Cortex of kidney (tissue), 1 donor: ENCODE measurements around the gene ACVR2B.

Experiments
- DNase-seq: peaks from one replicate; lab custom pipeline; 2025; lab: John Stamatoyannopoulos, UW

The ACVR2B gene

DNA sequence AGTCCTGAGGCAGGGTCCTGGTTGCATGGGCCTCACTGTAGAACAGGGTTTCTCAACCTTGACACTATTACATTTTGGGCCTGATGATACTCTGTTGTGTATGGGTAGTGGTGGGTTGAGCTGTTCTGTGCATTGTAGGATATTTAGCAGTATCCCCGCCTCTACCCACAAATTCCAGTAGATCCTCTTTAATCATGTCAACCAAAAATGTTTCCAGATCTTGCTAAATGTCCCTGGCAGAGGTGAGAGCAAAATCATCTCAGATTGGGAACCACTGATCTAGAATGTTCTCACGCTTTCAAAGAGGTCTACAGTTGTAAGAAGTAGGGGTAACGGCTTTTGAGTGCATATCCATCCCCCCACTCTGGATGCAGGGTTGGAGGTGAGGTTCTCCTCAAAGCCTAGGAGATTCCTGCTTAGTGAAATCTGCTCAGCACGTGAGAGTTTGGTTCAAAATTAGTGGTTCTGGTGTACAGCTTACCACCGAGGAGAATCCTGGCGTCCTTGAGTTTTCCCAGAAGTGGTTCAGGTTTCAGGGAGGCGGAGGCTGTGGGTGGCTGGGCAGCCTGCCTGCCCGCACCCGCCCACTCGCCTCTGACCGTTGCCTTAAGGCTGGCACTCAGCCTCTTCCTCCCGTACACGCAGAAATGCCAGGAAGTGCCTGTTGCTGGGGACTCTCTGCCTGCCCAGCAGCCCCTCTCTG is 5.3 kb downstream of the ACVR2B start:
- DNase-seq, result no peak

DNA sequence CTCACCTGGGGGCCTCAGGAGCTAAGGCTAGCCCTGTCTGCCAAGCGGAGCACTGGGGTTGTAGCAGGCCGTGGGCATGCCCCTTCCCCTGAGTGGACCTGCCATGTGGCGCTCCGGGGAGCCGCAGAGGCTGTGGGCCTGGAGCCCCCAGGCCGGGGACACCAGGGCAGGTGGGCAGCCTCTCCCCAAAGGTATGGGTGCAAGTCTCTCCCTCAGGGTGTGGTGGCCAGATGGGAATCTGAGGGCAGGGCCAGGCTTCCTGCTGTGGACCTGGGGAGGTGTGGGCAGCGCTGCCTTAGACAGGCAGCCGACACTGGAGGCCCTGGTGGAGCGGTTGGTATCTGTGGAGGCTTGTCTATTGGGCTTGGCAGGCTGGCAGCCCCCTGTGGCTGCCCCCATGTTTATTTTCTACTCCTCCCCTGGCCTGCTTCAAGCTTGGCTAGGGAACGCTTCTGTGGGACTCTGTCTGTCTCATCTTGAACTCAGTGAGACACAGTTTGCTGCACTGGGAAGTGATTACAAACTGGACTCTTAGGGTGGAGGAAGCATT is 5.9 kb downstream of the ACVR2B start:
- DNase-seq, result no peak

DNA sequence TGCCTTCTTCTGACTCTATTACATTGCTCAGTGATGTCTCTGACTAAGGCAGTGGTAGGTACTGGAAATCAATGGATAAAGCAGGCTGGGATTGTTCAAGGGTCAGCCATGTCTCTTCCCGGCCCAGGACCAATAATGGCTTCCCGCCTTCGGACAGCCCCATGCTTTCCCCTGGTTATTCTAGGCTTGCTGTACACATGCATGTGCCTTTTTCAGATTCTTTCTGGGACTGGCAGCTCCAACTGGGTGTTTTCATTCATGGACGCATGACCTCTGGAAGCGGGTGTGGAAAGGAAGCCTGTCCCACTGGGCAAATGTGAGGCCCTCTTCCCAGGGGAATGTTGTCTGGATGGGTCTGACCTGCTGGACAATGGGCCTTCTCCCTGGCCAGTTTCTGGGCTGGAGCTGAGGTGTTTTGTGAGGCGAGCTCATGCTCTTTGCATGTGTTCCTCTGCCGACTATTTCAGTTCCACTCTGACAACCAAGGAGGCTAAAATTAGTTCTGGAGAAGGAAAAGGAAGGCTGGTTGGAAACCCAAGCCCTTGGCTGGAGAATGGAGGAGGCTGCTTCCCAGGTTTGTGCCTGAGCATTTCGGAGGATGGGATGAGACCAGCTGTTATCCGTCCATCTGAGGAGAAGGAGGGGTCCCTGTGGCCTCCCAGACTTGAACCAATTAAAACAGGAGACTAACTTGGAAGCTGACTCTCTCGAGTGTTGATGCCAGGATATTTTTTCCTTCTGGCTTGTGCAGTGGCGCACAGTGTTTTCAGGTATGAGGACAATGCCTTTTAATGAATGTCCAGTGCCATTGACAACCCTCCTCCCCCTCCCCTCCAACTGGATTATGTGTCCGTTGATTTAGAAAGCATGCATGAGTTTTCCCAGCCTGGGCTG is 6.9 kb downstream of the ACVR2B start:
- DNase-seq, result no peak

DNA sequence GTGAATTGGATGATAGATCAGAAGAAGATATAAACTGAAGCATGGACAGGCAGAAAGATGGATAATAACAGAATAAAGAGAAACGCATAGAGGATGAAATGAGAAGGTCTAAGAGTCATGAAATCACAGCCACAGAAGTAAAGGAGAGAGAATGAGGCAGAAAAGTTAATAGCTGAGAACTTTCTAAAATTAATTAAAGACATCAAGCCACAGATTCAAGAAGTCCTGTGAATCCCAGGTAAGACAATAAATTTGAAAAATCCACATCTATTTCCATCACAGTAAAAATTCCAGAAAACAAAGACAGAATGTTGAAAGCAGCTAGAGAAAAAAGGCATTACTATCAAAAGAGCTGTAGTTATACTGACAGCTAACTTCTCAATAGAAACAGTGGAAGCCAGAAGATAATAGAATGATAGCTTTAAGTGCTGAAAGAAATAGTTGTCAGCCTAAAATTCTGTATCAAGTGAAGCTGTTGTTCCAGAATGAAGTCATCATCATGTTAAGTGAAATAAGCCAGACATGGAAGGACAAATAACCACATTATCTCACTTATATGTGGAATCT is 12.0 kb downstream of the ACVR2B start:
- no peak for DNase-seq

DNA sequence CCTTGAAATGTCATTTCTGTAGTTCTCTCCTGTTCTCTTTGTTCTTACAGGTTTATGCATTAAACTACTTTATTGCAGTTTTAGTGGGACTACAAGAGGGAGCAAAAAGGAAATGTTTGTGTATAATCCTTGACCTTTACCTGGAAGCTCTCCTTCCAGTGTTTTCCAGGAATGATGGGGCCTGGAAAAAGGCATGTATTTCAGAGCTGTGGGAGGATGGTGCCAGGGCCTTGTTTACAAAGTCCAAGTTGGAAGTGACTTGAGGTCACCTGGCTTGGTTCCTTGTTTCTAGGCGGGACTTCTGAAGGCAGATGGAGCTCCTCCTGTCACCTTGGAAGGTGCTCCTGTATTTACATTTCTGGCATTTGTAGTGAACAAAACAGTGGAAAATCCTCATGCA is 15.1 kb downstream of the ACVR2B start:
- DNase-seq, result no peak

DNA sequence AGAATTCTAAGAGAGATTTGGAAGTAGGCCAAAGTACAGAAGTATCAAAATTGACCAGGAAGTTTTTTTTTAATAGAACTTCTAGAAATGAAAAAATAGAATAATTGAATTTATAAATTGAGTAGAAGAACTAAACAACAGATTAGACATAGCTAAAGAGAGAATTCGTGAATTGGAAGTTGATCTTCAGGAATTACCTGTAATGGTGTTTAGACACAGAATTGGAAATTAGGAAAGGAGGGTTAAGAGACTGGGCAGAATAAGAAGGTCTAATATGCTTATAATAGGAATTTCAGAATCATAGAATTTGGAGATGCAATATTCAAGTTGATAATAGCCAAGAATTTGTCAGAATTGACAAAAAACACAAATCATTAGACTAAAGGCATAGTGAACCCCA is 16.2 kb downstream of the ACVR2B start:
- no peak for DNase-seq

DNA sequence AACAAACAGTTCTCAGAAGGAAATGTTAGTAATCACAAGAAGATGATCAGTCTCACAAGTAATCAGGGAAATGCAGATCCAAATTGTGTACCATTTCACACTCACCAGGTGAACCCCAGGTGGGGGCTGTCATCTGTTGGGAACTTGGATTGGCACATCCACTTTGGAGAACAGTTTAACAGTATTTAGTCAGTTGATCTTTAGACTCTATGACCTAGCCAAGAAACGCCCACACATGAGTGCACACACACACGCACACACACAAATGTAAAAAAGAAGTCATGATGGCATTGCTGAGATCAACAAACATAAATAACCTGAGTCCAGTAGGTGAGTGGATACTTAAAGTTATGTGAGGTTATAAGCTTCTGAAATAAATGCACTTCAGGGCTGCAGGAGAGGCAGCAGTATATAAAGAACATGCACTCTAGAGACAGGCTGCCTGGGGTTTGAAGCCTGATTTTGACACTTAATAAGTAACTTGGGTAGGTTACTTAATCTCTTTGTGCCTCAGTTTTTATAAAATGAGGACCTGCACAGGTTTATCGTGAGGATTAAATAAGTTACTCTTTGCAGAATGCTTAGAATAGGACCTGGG is 17.7 kb downstream of the ACVR2B start:
- no peak for DNase-seq

DNA sequence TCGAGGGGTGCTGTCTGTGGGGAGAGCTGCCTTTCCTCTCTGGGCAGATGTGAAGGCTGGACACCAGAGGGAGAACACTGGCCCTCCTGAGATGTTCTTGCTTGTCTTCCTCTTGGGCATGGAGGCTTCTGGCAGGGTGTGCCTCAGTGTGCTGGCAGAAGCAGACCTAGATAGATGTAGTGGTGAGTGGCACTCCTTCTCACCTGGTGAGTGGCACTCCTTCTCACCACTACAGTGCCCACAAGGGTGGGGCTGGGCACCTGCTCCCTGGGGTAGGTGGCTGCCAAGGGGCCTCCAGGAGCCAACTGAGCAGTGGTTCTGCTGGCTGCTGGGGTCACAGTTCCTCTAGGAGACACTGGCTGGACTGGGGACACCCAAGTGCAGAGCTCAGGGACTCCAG is 18.7 kb downstream of the ACVR2B start:
- DNase-seq, result no peak

DNA sequence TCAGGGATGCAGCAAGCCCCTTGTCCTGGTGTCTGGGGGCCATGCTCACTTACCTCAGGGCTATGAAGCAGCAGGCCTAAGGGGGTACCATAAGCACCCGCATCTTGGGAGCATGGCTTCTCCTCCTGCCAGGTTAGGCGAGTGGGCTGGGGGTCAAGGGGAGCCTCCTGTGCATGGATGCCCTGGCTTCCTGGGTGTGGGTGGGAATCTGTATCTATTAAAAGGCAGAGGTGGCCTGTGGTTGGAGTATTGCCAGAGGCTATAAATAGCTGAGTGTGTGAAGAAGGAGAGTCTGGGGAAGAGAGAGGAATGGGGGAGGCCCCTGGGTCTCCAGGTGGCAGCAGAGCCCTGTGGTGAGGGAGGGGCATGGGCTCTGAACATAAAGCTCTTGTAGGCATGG is 19.5 kb downstream of the ACVR2B start:
- DNase-seq, result no peak

DNA sequence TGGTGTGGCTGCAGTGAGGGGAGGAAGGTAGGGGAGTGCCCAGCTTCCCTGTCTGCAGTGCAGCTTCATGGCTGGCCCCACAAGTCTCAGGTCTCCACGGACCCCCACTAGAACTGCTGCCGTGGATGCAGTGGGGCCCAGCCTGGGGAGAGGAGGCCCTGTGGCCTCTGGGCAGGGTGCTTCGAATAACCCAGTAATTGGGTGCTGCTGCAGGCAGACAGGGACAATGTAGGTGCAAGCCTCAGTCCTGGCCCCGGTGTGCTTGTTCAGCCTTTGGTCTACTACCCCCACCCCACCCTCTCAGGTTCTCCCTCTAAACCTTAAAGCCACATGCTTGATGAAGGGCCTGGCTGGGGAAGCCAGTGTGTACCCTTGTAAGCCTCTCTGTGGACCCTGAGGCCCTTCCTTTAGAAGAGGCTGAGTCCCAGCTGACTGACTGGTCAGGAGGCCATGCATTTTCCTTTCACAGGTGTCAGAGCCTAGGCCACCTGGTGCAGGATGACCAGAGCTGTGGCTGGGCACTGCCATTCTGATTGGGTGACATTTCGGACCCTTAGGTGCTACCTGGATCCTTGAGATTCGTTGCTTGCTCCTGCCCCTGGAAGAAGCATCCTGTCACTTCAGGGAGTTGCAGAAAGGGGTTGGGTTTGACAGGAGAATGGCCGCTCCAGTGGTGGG is 21.4 kb downstream of the ACVR2B start:
- no peak for DNase-seq

DNA sequence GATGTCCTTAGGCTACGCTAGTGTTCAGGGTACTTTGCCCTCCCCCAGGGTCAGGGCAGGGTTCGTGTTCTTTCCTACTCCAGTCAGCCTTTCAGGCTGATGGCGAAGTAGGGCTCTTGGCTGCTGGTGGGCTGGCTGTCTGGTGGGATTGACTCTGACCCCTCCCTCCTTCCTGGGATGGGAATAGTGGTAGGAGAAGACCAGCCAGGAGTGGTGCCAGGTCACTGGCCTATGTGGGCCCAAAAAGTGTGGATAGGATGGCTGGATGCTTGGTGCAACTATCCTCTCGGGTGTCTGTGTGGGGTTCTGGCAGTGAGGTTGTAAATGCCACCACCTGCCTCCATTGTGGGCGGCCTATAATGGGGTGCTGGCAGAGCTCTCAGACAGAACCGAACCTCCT is 22.0 kb downstream of the ACVR2B start:
- DNase-seq, result no peak

DNA sequence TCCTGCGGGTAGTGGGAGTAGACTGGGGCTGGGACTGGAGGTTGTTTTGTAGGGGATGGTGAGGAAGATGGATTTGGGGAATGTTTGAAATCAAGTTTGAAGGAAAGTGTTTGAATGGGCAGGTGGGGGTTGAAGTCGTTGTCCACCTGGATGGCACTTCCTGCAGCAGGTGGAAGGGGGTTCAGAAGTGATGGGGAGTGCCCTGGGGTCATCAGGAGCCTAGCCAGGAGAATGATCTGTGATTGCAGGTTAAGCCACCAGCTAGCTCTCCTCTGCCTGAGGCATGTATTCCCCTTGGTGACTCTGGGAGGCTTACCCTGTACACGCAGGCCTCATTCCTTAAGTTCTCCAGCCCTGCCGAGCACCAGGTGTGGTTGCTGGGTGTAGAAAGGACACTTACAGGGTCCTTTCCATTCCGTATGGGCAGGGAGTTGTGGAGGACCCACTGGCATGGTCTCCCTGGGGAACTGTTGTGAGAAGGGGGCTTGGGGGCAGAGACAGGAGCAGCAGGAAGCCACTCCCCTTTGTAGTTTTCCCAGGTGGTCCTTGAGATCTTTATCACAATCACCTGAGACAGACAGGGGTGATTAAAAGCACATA is 22.6 kb downstream of the ACVR2B start:
- DNase-seq, result no peak

DNA sequence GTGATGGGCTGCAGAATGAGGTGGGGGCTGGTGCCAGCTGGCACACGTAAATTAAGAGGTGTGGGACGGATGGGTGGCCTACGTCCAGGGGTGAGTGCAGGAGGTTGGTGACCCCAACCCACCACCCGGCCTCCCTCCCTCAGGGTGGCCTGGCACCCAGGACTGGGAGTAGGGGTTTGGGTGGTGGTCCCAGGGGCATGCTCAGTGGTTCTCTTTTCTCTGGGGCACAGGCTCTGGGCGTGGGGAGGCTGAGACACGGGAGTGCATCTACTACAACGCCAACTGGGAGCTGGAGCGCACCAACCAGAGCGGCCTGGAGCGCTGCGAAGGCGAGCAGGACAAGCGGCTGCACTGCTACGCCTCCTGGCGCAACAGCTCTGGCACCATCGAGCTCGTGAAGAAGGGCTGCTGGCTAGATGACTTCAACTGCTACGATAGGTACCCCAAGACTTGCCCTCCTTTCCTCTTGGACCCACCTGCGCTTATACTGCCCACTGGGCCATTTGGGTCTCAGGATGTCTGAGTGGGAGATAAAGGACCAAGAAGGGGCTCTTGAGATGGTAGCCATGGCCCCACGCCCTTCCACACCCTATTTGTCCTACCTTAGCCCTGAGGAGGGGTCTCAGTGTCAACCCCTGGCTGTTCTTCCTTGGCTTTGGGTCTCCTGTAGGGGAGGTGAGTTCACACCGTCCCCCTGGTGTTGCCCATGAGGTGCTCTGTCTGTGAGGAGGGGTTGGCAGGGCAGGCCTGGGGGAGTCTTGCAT is 23.5 kb downstream of the ACVR2B start:
- no peak for DNase-seq

DNA sequence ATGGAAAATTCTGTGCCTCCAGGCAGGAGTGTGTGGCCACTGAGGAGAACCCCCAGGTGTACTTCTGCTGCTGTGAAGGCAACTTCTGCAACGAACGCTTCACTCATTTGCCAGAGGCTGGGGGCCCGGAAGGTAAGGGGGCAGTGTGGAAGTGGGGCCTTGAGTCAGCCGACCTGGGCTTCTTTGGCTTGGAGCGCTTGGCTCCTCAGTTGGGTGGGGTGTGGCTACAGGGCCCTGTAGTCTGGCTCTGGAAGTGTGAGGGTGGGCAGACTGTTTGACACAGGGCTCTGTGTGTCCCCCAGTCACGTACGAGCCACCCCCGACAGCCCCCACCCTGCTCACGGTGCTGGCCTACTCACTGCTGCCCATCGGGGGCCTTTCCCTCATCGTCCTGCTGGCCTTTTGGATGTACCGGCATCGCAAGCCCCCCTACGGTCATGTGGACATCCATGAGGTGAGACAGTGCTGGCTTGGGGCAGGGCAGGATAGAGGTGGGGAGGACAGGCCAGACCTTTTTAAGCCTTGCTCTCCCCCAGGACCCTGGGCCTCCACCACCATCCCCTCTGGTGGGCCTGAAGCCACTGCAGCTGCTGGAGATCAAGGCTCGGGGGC is 24.3 kb downstream of the ACVR2B start:
- no peak for DNase-seq

DNA sequence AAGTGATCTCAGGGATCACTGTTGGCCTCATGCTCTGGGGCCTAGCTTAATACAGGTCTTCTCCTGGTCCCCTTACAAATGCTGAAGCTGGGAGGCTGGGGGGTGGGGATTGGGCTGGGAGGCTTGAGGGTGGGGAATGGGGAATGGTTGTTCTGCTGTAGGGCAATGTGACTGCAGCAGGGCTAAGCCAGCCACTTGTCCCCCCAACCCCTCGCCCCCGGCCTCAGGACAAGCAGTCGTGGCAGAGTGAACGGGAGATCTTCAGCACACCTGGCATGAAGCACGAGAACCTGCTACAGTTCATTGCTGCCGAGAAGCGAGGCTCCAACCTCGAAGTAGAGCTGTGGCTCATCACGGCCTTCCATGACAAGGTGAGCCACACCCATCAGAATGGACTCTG is 25.2 kb downstream of the ACVR2B start:
- no peak for DNase-seq

DNA sequence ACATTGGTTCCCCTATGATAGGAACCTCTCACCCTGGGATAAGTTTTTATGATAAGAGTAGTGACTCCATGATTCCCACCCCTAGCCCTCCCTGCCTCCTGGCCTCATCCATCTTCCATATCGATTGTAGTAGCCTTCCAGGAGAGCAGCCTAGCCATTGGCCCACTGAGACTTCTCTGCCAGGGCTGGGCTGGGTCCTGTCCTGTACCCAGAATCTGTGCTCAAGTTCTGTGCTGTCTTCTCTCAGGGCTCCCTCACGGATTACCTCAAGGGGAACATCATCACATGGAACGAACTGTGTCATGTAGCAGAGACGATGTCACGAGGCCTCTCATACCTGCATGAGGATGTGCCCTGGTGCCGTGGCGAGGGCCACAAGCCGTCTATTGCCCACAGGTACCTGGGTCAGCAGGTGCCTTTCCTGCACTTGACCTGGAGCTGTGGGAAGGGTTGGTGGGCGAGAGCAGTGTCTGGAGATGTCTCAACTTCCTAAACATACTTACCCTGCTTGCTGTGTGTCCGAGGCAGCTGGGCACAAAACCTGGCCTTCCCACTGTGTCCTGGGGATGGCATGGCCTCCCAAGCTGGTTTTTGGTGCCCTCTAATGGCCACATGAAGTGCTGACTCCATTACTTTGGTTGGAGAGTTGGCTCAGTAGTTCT is 25.9 kb downstream of the ACVR2B start:
- DNase-seq, result no peak

DNA sequence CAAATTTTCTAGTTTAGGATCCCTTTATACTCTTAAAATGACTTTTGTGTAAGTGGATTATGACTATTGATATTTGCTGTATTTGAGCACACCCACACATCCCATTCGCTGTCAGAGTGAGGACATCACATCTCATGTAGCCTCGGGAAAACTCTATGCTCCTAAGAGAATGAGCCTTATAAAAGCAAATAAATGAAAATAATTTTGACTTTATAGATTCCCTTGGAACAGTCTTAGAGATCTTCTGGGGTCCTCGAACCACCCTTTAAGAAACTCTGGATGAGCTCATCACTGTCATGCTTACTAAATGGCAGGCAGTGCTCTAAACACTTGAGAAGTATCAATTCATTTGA is 26.4 kb downstream of the ACVR2B start:
- DNase-seq, result no peak

DNA sequence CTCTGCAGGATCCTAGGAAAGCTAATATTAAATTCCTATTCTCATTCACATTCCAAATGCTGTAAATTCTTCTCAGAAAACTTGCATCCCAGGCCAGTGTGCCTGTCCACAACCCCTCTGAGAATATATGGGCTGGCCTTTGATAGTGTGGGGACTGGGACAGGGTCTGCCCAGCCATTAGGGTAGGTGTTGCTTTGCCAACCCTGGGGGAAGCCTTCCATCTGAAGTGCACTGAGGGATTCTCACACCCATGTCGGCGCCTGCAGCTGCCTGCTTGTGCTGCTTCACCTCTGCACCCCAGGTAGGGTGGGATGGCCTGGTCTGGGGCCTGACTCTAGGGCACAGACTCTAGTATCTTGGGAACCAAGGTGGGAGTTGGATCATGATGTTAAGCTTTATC is 27.2 kb downstream of the ACVR2B start:
- no peak for DNase-seq

DNA sequence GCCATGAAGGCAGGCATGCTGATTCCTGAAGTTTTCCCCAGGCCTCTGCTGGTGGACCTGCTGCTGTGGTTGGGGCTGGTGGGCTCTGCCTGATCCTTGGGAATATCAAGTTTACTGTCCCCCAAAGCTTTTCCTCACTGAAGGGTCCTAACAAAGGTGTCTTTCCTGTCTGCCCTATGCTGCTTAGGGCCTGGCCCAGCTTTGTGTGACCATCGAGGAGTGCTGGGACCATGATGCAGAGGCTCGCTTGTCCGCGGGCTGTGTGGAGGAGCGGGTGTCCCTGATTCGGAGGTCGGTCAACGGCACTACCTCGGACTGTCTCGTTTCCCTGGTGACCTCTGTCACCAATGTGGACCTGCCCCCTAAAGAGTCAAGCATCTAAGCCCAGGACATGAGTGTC is 29.3 kb downstream of the ACVR2B start:
- no peak for DNase-seq

DNA sequence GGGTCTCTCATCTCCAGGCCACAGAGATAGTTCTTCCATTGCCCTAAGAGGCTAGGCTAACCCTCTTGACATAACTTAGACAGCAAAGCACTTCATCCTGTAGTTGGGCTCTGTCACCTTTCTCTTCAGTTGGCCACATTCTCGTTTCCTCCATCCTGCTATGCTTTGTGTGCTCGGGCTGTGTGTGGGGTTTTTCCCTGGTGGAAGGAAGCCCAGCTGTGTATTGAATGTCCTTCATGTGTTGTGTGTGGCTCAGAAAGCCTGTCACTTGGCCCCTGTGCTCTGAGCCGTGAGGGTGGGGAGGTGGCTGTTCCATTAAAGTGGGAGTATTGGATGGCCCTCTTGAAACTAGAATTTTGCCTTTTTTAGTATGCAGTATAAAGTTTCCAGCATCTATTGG is 33.6 kb downstream of the ACVR2B start:
- no peak for DNase-seq
